Measurements from ENCODE around the gene OSR1.
"Not testable (repeated sequence)": the region's sequence is repeated elsewhere in the genome, so short reads cannot be mapped to it uniquely, and the experiment has no call there.

Gene OSR1

DNA sequence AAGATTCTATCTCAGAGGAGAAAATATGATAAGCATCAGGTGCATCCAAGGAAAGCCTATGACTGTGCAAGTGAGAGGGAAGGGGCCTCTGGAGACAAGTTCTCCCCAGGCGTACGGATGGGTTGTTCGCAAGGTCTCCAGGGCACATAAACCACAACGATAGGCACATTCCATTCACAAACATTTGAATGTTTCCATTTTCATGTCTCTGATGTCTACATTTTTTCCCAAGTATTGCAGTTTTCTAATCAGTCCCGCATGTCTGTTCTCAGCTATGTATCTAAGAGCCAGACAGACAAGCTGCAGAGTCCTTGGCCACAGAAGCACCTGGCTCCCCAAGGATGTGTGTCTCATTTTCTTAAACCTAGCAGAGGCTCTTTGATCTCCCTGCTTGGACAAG is 28.0 kb downstream of the OSR1 start:
- no peak for DNase-seq

DNA sequence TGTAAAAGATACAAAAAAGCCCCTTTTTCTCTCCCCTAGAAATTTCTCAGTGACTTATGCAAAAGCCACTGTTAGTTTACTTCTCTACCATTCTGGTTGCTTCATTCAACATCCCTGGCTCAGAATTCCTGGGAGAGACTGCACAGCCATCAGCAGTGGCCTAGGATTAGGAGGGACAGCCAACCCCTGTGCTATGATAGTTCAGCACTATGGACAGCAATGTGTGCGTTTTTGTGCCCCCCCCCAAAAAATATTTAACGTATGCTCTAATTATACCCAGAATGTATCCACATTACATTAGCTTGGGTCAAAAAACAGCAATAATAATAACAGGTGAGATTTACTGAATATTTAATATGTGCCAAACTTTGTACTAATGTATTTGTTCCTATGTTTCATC is 29.0 kb downstream of the OSR1 start:
- DNase-seq, result no peak

DNA sequence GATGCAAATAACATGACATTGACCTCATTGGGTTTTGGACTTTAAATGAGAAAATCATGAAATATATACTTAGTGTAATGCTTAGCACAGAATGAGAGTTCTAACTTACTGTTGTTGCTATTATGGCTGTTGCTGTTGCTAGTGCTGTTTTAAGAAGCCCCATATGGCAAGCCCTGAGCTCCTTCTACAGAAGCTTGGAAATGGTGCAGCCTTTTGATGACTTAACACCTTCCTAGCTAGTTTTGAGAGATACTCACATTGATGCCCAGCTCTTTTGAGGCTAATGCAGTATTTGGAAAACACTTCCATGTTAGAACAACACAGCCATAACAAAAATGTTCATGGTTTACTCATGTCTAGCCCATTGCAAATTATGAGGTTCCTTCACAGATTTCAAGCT is 30.9 kb downstream of the OSR1 start:
- DNase-seq, result no peak

DNA sequence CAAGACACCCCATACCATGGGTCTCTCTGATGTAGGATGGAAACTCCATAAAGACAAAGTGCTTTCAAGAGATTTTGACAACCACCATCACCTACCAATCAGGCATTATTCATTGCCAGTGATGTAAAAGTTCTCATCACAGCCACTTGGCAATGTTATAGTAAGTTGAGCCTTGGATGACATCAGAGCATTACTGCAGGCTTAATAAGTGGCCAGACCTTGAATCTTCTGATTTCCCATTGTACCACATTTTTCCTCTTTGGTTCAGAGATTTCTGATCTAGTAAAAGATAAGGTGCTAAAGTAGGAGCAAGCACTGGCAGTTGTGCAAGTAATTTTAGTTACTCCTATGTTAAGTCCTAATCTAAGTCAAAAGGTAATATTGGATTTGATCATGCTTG is 36.5 kb downstream of the OSR1 start:
- DNase-seq, result no peak

DNA sequence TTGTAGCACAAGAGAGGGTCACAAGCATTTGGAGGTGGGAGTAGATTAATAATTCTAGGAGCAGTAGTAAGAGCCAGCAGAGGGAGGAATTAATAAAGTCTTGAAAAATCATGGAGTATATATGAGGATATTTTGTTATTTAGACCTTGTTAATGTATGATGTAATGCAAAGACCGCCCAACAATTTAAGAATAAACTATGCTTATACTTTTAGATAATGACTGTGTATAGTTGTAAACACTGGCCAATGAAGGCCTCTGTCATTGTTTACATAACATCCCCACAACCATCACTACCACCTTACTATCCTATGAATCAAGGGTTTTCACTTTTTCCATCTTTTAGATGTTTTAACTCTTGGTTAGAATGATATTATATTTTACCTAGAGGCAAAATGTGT is 37.6 kb downstream of the OSR1 start:
- no peak for DNase-seq

DNA sequence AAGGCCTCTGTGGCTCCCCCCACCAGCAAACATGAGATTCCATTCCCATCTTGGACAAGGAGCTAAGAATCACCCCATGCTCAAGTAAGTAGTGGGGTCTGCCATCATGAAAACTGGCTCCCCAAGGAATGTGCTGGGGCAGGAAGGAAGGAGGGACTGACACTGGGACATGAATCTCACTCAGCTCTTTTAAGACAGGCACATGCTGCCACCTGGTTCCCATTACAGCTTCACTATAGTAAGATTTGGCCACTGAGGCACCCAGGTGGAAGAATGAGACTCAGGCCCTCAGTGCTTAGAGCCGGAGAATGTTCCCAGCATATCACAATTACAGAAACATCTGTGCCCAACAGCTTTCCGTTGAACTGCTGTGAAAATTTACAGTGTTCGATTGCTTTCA is 38.7 kb downstream of the OSR1 start:
- no peak for DNase-seq

DNA sequence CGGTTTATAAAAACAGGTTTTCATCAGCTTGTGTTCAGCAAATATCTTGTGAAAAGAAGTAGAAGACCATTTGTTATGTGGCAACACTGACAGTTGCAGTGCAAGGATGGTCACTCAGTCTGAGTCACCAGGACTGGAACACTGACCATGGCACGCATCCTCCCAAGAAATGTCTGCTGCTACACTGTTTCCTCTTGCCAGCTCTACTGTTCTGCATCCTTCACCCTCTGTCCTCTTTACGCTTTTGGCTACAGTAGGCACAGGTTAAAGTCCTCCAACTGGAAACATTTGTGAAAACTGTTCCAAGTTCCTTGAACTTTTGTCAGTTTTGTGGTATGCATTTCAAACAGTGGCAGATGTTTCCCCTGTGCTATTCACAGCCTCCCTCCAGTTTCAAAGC is 39.4 kb downstream of the OSR1 start:
- DNase-seq, result no peak

DNA sequence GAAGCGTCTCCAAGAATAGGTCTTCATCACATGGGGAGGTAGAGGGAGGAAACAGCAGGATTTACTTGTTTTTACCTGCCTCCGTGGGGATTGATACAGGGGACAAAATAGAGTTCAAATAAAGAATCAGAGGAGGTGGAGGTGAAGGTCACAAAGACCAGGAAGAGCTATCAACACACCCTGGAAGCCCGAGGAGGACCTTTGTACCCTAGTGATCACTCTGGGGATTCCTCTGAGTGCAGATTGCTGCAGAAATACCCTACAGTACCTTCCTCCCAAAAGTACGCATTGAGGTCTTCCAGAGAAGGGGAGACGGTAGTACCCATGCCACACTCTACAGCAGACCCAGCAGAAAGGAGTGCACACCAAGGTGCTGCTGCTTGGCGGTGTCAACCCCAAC is 44.9 kb downstream of the OSR1 start:
- DNase-seq, result no peak

DNA sequence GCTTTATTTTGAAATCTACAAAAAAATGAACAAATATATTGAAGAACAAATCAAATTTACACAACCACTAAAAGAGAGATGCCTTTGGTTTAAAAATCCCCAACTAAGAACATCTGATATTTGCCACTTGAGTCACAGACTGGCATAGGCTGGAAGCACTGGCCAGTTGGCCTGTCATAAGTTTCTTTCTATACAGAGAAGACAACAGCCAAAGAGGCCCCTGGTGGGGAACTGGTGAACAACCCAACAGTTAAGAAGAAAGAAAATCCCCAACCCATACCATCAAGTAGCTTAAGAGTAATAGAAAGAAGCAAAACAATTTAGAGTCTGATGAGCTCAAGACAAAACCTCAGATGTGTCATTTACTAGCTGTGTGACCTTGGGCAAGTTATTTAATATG is 45.5 kb downstream of the OSR1 start:
- no peak for DNase-seq

DNA sequence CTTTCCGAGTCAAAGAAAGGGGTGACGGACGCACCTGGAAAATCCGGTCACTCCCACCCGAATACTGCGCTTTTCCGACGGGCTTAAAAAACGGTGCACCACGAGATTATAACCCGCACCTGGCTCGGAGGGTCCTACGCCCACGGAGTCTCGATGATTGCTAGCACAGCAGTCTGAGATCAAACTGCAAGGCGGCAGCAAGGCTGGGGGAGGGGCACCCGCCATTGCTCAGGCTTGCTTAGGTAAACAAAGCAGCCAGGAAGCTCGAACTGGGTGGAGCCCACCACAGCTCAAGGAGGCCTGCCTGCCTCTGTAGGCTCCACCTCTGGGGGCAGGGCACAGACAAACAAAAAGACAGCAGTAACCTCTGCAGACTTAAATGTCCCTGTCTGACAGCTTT is 52.4 kb downstream of the OSR1 start:
- not testable (repeated sequence) for DNase-seq

DNA sequence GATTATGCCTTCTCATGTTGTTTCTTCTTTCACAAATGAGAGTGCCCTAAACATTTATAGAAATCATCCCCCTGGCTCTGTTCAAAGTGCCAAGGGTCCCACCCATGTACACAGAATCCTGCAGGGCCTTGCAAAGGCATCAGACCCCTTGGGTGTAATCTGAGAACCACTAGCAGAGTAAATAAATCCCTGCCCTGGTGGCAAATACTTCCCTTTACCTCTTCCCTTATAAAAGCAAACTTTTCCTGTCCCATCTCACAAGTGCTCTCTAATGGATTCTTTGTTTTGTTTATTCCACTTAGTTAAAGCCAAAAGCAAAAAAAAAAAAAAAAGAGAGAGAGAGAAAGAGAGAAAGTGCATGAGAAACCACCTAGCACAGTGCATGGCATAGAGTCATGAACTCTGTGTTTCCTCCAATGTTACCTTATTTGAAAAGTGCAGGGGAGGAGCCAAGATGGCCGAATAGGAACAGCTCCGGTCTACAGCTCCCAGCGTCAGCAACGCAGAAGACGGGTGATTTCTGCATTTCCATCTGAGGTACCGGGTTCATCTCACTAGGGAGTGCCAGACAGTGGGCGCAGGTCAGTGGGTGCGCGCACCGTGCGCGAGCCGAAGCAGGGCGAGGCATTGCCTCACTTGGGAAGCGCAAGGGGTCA is 52.9 kb downstream of the OSR1 start:
- DNase-seq, result not testable (repeated sequence)

DNA sequence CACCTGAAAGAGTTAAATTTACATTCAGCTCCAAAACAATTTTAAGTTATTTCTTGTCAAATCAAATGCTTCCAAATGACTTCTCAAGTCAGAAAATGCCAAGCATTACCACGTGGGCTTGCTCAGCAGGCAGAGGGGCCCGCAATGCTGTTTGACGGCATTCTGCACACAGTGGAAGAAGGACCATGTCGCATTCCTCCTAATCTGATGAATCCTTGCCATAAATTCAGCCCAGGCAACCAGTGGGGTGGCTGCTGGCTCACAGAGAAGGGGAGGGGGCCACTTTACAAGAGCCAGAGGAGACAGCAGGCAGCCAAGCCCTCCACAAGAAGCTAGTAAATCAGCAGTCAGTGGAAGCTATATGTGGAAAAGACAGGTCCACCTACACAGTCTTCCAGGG is 56.7 kb downstream of the OSR1 start:
- DNase-seq, result no peak
